Activated CD4-positive, alpha-beta memory T cell treated with anti-CD3 and anti-CD28 coated beads for 36 hours (primary cell): Measurements from ENCODE around the gene RUNX3. TPM values are rescaled to one million over a fixed set of nuclear protein-coding genes. Genes with fewer than 3 reads are reported as not detected.

Source experiments
- CTCF ChIA-PET: fragments of 350-600 bp; sonication (Branson Sonifier 250); formaldehyde crosslinking; loops from one replicate; lab custom pipeline; 2021; ENCODE audit warnings: antibody characterized with exemption, inconsistent platforms; lab: Charles Lee
- POLR2A ChIA-PET: fragments of 350-600 bp; sonication (Branson Sonifier 250); formaldehyde crosslinking; loops from one replicate; lab custom pipeline; 2021; ENCODE audit warnings: antibody characterized with exemption; lab: Charles Lee
- DNase-seq: peaks from one replicate; pipeline ENCODE4 v3.0.0-alpha.2; 2020
- H3K27ac Mint-ChIP-seq: one replicate; pipeline ENCODE4 v1.8.0; 2021; ENCODE audit warnings: mixed read lengths
- H3K27me3 Mint-ChIP-seq: one replicate; pipeline ENCODE4 v1.8.0; 2021; ENCODE audit warnings: mixed read lengths
- H3K36me3 Mint-ChIP-seq: one replicate; pipeline ENCODE4 v1.8.0; 2021; ENCODE audit warnings: mixed read lengths
- H3K4me1 Mint-ChIP-seq: one replicate; pipeline ENCODE4 v1.8.0; 2021; ENCODE audit warnings: low read depth, mixed read lengths
- H3K4me3 Mint-ChIP-seq: one replicate; pipeline ENCODE4 v1.8.0; 2021; ENCODE audit warnings: mild to moderate bottlenecking, mixed read lengths
- H3K9me3 Mint-ChIP-seq: one replicate; pipeline ENCODE4 v1.8.0; 2021; ENCODE audit warnings: mixed read lengths
- intact Hi-C: fragments of 100-400 bp; cut with micrococcal nuclease; formaldehyde crosslinking; loops from one replicate; pipeline ENCODE4 v1.15.1; 2023
- total RNA-seq, 2 experiments: library from RNA; stranded (reverse); gene quantifications; one replicate each; pipeline ENCODE4 v1.2.3, GENCODE V29; 2021

Gene RUNX3
- total RNA-seq, 2 experiments from 2014 or later = 153 to 155 TPM

DNA sequence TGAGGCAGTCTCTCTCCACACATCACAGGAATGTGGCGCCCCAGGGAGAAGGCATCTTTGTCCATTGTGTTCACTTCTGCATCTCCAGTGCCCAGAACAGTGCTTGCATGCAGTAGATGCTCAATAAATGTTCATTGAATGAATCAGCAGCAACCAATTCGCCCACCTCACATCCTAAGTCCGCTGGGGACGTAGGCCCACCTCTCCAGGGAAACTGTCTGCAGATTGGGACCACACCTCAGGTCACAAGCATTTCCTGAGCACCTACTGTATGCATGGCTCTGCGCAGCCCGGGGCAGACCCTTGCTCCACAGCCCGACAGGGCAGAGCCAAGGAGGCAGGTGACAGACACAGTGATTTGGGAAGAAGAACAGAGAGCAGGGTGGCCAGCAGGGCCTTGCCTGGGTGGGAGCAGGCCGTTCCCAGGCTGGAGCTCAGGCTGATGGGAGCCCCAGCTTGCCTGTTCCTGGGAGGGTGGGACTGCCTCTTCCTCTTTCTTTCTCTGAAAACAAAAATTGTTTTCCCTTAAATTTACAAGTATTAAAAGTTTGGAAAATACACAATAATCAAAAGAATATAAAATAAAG, 25.8 kb upstream of the RUNX3 start:
- ChIA-PET POLR2A (interaction anchor here (0.6 to 3.9 kb wide), 4 partner anchors 10 to 36 kb away, joined by 3 to 29 read pairs (median 4); partner anchors contain the start of gene RUNX3), CTCF (interaction anchor here (1.2 to 3.1 kb wide), 4 partner anchors 9 to 81 kb away, joined by 5 to 24 read pairs (median 7); no protein-coding TSS in a partner anchor)
- Mint-ChIP-seq H3K36me3 (peaks cover 66% of the 10 kb centered on the region), H3K27ac (peak overlapping the region; percentile 89), H3K9me3 (no peaks in the 10 kb centered on the region), H3K4me3 (peak overlapping the region; percentile 83), H3K27me3 (no peaks in the 10 kb centered on the region), H3K4me1 (peaks cover 90% of the 10 kb centered on the region)
- DNase-seq = no peak
- intact Hi-C loops = loop anchor here (1.0 to 10.0 kb wide), 9 partner anchors 10 to 149 kb away; partner anchors contain the start of gene RUNX3

GRCh38 chr1:24955161-24955560, 25.1 kb upstream of the RUNX3 start:
- peak; percentile 90 for DNase-seq
- peak overlapping the region; percentile 83 for H3K4me3 Mint-ChIP-seq
- ChIA-PET CTCF (interaction anchor here (1.2 to 3.1 kb wide), 2 partner anchors 12 to 82 kb away, joined by 5 to 24 read pairs; no protein-coding TSS in a partner anchor), POLR2A (interaction anchor here (0.6 to 3.9 kb wide), 4 partner anchors 11 to 35 kb away, joined by 3 to 29 read pairs (median 4); partner anchors contain the start of gene RUNX3)
- H3K27me3 Mint-ChIP-seq = no peaks in the 10 kb centered on the region
- H3K4me1 Mint-ChIP-seq = peaks cover 90% of the 10 kb centered on the region
- intact Hi-C loops = loop anchor here (1.0 to 10.0 kb wide), 9 partner anchors 11 to 150 kb away; partner anchors contain the start of gene RUNX3
- H3K27ac Mint-ChIP-seq = peak overlapping the region; percentile 89
- H3K36me3 Mint-ChIP-seq = peaks cover 64% of the 10 kb centered on the region
- H3K9me3 Mint-ChIP-seq = no peaks in the 10 kb centered on the region

GRCh38 chr1:24954631-24955030, 24.6 kb upstream of the RUNX3 start:
- CTCF ChIA-PET = interaction anchor here (0.6 to 3.5 kb wide), 6 partner anchors 9 to 474 kb away, joined by 3 to 24 read pairs (median 4); partner anchors contain the start of gene RUNX3
- Mint-ChIP-seq H3K36me3 (peaks cover 61% of the 10 kb centered on the region), H3K4me3 (peak overlapping the region; percentile 83), H3K9me3 (no peaks in the 10 kb centered on the region), H3K27ac (peak overlapping the region; percentile 89), H3K27me3 (no peaks in the 10 kb centered on the region), H3K4me1 (peaks cover 86% of the 10 kb centered on the region)
- POLR2A ChIA-PET = interaction anchor here (1.0 to 3.9 kb wide), 2 partner anchors 11 to 68 kb away, joined by 3 to 29 read pairs; no protein-coding TSS in a partner anchor
- intact Hi-C loops = loop anchor here (1.0 to 10.0 kb wide), 9 partner anchors 12 to 150 kb away; partner anchors contain the start of gene RUNX3
- no peak for DNase-seq

DNA sequence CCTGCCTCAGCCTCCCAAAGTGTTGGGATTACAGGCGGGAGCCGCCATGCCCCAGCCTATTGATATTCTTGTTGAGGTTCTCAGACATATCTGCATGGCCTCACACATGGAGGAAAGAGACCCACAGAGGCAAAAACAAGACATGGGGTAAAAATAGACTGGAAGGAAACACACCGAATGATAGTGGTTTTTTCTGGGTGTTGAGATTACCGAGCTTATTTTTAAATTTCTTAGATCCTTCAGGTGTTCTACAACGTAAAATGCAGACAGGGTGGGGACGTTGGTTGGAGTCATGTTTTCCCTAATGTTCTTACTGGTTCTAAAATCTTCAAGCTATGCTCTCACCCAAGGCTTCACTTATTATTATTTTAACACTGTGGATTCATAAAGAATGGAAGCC, 23.9 kb upstream of the RUNX3 start:
- ChIA-PET CTCF (interaction anchor here (0.6 to 3.5 kb wide), 6 partner anchors 8 to 473 kb away, joined by 3 to 24 read pairs (median 4); partner anchors contain the start of gene RUNX3), POLR2A (interaction anchor here (1.0 to 3.9 kb wide), 3 partner anchors 12 to 69 kb away, joined by 3 to 29 read pairs (median 3); no protein-coding TSS in a partner anchor)
- Mint-ChIP-seq H3K27ac (peak overlapping the region; percentile 89), H3K27me3 (no peaks in the 10 kb centered on the region), H3K36me3 (peaks cover 57% of the 10 kb centered on the region), H3K9me3 (no peaks in the 10 kb centered on the region), H3K4me1 (peaks cover 83% of the 10 kb centered on the region), H3K4me3 (peak overlapping the region; percentile 36)
- no peak for DNase-seq
- intact Hi-C loops = loop anchor here (2.0 to 10.0 kb wide), 4 partner anchors 29 to 151 kb away; no protein-coding TSS in a partner anchor

GRCh38 chr1:24952413-24952841, 22.4 kb upstream of the RUNX3 start:
- H3K27me3 Mint-ChIP-seq = no peaks in the 10 kb centered on the region
- peaks cover 51% of the 10 kb centered on the region for H3K36me3 Mint-ChIP-seq

GRCh38 chr1:24951810-24952412, 21.8 kb upstream of the RUNX3 start:
- intact Hi-C loops = loop anchor here (10.0 kb wide), 1 partner anchor 153 kb away; no protein-coding TSS in a partner anchor
- H3K36me3 Mint-ChIP-seq = peaks cover 46% of the 10 kb centered on the region

More at GRCh38 chr1:24952413-24952841, 22.4 kb upstream of the RUNX3 start:
- no peaks in the 10 kb centered on the region for H3K9me3 Mint-ChIP-seq
- peak overlapping the region; percentile 70 for H3K27ac Mint-ChIP-seq
- H3K4me1 Mint-ChIP-seq = peaks cover 85% of the 10 kb centered on the region
- intact Hi-C loops = loop anchor here (10.0 kb wide), 1 partner anchor 152 kb away; no protein-coding TSS in a partner anchor
- ChIA-PET POLR2A (interaction anchor here (0.7 to 1.8 kb wide), 4 partner anchors 12 to 295 kb away, joined by 3 to 8 read pairs (median 4); partner anchors contain the start of genes RSRP1 and RUNX3), CTCF (interaction anchor here (0.7 to 3.5 kb wide), 10 partner anchors 15 to 399 kb away, joined by 3 to 39 read pairs (median 4); partner anchors contain the start of gene RUNX3)
- H3K4me3 Mint-ChIP-seq = peak overlapping the region; percentile 14
- peak; percentile 72 for DNase-seq

GRCh38 chr1:24951337-24951736, 21.3 kb upstream of the RUNX3 start:
- DNase-seq = no peak
- ChIA-PET POLR2A (interaction anchor here (1.0 to 1.8 kb wide), 5 partner anchors 11 to 71 kb away, joined by 3 to 10 read pairs (median 5); partner anchors contain the start of gene RUNX3), CTCF (interaction anchor here (0.6 to 3.5 kb wide), 9 partner anchors 8 to 103 kb away, joined by 3 to 39 read pairs (median 4); partner anchors contain the start of gene RUNX3)
- no peaks in the 10 kb centered on the region for H3K27me3 Mint-ChIP-seq
- H3K36me3 Mint-ChIP-seq = peaks cover 44% of the 10 kb centered on the region
- peaks cover 78% of the 10 kb centered on the region for H3K4me1 Mint-ChIP-seq
- no peaks in the 10 kb centered on the region for H3K9me3 Mint-ChIP-seq
- intact Hi-C loops = loop anchor here (10.0 kb wide), 1 partner anchor 153 kb away; no protein-coding TSS in a partner anchor
- no peak overlapping the region for H3K4me3 Mint-ChIP-seq
- H3K27ac Mint-ChIP-seq = no peak overlapping the region

More at GRCh38 chr1:24951810-24952412, 21.8 kb upstream of the RUNX3 start:
- CTCF ChIA-PET = interaction anchor here (0.6 to 3.5 kb wide), 12 partner anchors 9 to 398 kb away, joined by 3 to 39 read pairs (median 4); partner anchors contain the start of gene RUNX3
- DNase-seq = no peak
- H3K4me1 Mint-ChIP-seq = peaks cover 84% of the 10 kb centered on the region
- peak overlapping the region; percentile 70 for H3K27ac Mint-ChIP-seq
- H3K9me3 Mint-ChIP-seq = no peaks in the 10 kb centered on the region
- no peaks in the 10 kb centered on the region for H3K27me3 Mint-ChIP-seq
- peak overlapping the region; percentile 14 for H3K4me3 Mint-ChIP-seq
- POLR2A ChIA-PET = interaction anchor here (0.7 to 1.8 kb wide), 6 partner anchors 12 to 296 kb away, joined by 3 to 10 read pairs (median 4); partner anchors contain the start of genes RSRP1 and RUNX3

DNA sequence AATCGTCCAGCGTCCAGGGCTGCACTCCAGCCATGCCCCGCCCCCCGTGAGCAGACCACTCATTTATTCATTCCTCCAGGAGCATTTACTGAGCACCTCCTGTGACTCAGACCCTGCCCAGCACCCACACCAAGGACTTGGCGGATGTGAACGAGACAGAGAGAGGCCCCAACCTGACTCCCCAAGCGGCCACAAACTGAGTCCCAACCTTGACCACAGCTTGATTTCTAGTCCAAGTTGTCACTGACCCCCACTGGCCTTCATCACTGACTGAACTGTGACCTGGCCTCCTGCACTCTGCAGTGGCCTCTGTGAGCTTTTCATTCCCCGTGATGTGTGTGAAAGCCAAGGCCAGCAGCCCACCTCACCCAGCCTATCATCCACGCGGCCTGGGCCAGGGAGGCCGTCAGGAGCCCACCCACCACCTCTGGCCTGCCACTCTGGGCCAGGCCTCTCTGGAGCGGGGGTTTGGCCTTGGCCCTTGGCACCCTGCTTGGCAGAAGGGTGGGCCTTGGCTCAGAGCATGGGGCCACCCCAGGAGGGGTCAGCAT, 19.3 kb upstream of the RUNX3 start:
- ChIA-PET POLR2A (no interaction called here), CTCF (interaction anchor here (1.0 kb wide), 1 partner anchor 17 kb away, joined by 3 read pairs; no protein-coding TSS in a partner anchor)
- no peak overlapping the region for H3K4me3 Mint-ChIP-seq
- DNase-seq = no peak
- no peaks in the 10 kb centered on the region for H3K27me3 Mint-ChIP-seq
- peaks cover 60% of the 10 kb centered on the region for H3K4me1 Mint-ChIP-seq
- peaks cover 33% of the 10 kb centered on the region for H3K36me3 Mint-ChIP-seq
- no peak overlapping the region for H3K27ac Mint-ChIP-seq
- intact Hi-C loops = no loop called here
- no peaks in the 10 kb centered on the region for H3K9me3 Mint-ChIP-seq

DNA sequence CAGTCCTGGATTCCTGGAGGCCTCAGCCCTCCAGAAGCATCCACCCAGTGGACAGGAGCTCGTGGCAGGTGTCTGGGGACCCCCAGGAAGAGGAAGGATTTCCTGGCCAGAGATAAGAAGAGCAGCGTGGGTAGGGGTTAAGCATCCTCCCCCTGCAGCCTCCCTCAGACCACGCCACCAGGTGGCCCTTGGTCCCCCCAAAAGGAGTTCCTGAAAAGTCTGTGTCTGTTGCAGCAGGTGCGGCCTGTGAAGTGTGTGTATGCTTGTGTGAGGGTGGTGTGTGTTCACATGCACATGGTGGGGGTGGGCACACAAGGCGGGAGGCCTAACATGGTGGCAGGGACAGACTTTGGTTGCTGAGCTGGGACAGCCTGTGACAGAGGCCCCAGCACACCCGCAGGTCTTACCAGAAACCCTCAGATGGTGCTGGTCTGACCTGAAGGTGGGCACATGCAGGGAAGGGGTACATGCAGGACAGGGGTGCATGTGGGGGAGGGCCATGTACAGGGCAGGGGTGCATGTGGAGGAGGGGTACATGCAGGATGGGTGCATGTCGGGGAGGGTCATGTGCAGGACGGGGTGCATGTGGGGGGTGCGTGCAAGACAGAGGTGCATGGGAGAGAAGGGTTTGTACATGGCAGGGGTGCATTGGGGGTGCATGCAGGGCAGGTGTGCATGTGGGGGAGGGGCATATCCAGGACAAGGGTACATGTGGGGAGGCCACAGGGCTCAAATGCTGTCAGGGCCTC, 18.2 kb upstream of the RUNX3 start:
- H3K27me3 Mint-ChIP-seq = no peaks in the 10 kb centered on the region
- DNase-seq = no peak
- ChIA-PET POLR2A (interaction anchor here (1.1 kb wide), 1 partner anchor 19 kb away, joined by 3 read pairs; the partner anchor contains the start of gene RUNX3), CTCF (interaction anchor here (1.4 to 2.2 kb wide), 3 partner anchors 14 to 89 kb away, joined by 4 to 11 read pairs (median 10); no protein-coding TSS in a partner anchor)
- H3K4me1 Mint-ChIP-seq = peaks cover 52% of the 10 kb centered on the region
- peaks cover 25% of the 10 kb centered on the region for H3K36me3 Mint-ChIP-seq
- no peaks in the 10 kb centered on the region for H3K9me3 Mint-ChIP-seq
- no peak overlapping the region for H3K27ac Mint-ChIP-seq
- no peak overlapping the region for H3K4me3 Mint-ChIP-seq
- intact Hi-C loops = no loop called here
